Tibial nerve (tissue), 4 donors: Measurements from ENCODE around the gene VAT1L. TPM values are rescaled to one million over a fixed set of nuclear protein-coding genes. Genes with fewer than 3 reads are reported as not detected.

ENCODE experiments used
- DNase-seq, 2 donors: peaks; one replicate each; pipeline ENCODE4 v3.0.0-alpha.2; 2019; ENCODE audit warnings: low spot score in 2 of 2
- H3K27ac ChIP-seq, 4 donors: fragments of 200-600 bp; sonication (generic) in 3 of 4; one replicate each; pipeline ENCODE4 v1.5.1; 2017 to 2019; ENCODE audit warnings: mild to moderate bottlenecking in 1 of 4
- H3K27me3 ChIP-seq, 2 donors: fragments of 200-600 bp; sonication (generic) in 1 of 2; one replicate each; pipeline versions ENCODE4 v1.5.1 to v1.6.0; 2017 to 2019
- H3K36me3 ChIP-seq, 3 donors: fragments of 200-600 bp; sonication (generic); one replicate each; pipeline ENCODE4 v1.5.1; 2018 to 2019
- H3K4me1 ChIP-seq, 4 donors: fragments of 200-600 bp; sonication (generic) in 3 of 4; one replicate each; pipeline ENCODE4 v1.5.1; 2017 to 2019
- H3K4me3 ChIP-seq, 4 donors: fragments of 200-600 bp; sonication (generic) in 3 of 4; one replicate each; pipeline ENCODE4 v1.5.1; 2017 to 2019; ENCODE audit warnings: mild to moderate bottlenecking in 1 of 4, moderate library complexity in 1 of 4
- H3K9me3 ChIP-seq, 4 donors: fragments of 200-600 bp; sonication (generic) in 3 of 4; one replicate each; pipeline ENCODE4 v1.5.1; 2017 to 2019
- CTCF ChIP-seq, 5 experiments: fragments of 200-600 bp in 3 of 5; fragments of 450-650 bp in 2 of 5; sonication (generic) in 3 of 5; IDR thresholded peaks; one replicate each; pipeline ENCODE4 v1.5.1; 2016 to 2019; ENCODE audit warnings: antibody characterized with exemption in 5 of 5, mild to moderate bottlenecking in 3 of 5, moderate library complexity in 2 of 5
- EP300 ChIP-seq, 2 donors: sonication (generic); formaldehyde crosslinking; IDR thresholded peaks; one replicate each; pipeline ENCODE4 v1.6.1; 2017; ENCODE audit warnings: antibody characterized with exemption in 2 of 2, mild to moderate bottlenecking in 1 of 2
- POLR2A ChIP-seq, 2 donors: fragments of 450-650 bp; IDR thresholded peaks; one replicate each; pipeline ENCODE4 v1.6.1; 2017; ENCODE audit warnings: antibody characterized with exemption in 2 of 2, mild to moderate bottlenecking in 2 of 2, moderate library complexity in 2 of 2
- WGBS, 2 donors: methylation state at CpG; one replicate each; pipeline ENCODE4 v1.1.5; 2018; 5-methylcytosine and 5-hydroxymethylcytosine counted together
- total RNA-seq, 4 donors: library from RNA; depleted of rRNA; stranded (reverse); fragments of >200 nt; gene quantifications; one replicate each; pipeline ENCODE4 v1.1.0, GENCODE V29; 2016

VAT1L gene
- total RNA-seq, 4 donors from 2014 or later: 7.2 to 21.6 (median 19.5) TPM

DNA sequence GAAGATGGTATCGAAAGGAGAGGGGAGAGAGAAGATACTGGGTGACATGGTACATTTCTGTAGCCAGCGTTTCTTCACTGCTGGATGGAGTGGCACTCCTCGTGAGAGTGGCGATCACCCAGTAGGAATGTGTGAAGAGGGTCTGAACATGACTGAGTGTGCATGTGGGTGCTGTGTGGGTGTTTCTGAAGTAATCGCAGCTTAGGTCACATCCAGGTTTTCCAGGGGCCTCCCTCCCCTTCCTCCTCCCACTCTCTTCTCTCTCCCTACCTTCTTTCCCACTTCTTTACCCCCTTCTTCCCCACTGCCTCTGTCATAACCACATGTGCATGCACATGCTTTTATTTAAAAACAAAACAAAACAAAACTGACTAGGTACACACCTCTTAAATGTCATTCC, 235.8 kb downstream of the VAT1L start:
- Histone ChIP-seq H3K27me3 (no peaks in the 10 kb centered on the region), H3K36me3 (no peaks in the 10 kb centered on the region), H3K4me1 (no peaks in the 10 kb centered on the region), H3K27ac (no peak overlapping the region), H3K9me3 (no peaks in the 10 kb centered on the region), H3K4me3 (no peak overlapping the region)
- TF ChIP-seq EP300 (IDR thresholded peaks at IDR 0.05) (no peak), CTCF (IDR thresholded peaks at IDR 0.05) (no peak), POLR2A (IDR thresholded peaks at IDR 0.05) (no peak)
- WGBS, 2 donors: 86 to 87% methylated on average over 5 of the region's 5 CpGs
- DNase-seq: no peak

DNA sequence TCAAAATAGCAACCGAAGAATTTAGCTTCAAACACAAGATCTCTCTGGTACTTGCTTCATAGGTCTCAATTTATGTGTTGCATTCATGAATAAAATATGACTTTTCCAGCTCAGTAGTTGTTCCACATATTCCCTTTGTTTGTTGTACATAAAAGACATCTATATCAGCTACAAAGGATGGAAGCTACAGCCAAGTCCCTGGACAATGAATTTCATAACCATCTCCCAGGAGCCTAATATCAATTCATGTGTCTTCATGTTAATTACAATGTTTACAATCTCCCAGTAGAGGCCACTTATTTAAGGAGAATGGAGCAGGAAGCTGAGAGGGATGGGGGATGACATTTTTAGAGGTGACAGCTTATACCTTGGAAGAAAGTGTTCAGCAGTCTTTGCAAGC, 237.3 kb downstream of the VAT1L start:
- Histone ChIP-seq H3K4me3 (no peak overlapping the region), H3K27ac (no peak overlapping the region), H3K4me1 (no peaks in the 10 kb centered on the region), H3K27me3 (no peaks in the 10 kb centered on the region), H3K36me3 (no peaks in the 10 kb centered on the region), H3K9me3 (no peaks in the 10 kb centered on the region)
- TF ChIP-seq CTCF (IDR thresholded peaks at IDR 0.05) (no peak), EP300 (IDR thresholded peaks at IDR 0.05) (no peak), POLR2A (IDR thresholded peaks at IDR 0.05) (no peak)
- 92 to 100% methylated on average over 1 of the region's 1 CpG for WGBS, 2 donors
- DNase-seq: no peak

GRCh38 chr16:78028018-78028417, 239.7 kb downstream of the VAT1L start:
- H3K4me1 ChIP-seq: no peaks in the 10 kb centered on the region
- H3K4me3 ChIP-seq: no peak overlapping the region
- H3K27ac ChIP-seq: no peak overlapping the region
- H3K9me3 ChIP-seq: no peaks in the 10 kb centered on the region
- 34 to 78% methylated on average over 3 of the region's 3 CpGs for WGBS, 2 donors
- no peaks in the 10 kb centered on the region for H3K36me3 ChIP-seq
- DNase-seq: no peak
- no peaks in the 10 kb centered on the region for H3K27me3 ChIP-seq
- TF ChIP-seq POLR2A (IDR thresholded peaks at IDR 0.05): no peak
- TF ChIP-seq EP300 (IDR thresholded peaks at IDR 0.05): no peak

Other genes with a start within 250 kb of the VAT1L start
- gene NUDT7, start 66.0 kb upstream of the VAT1L start, total RNA-seq: 10 to 100 TPM in 2 of 4 donors, 1 to 10 TPM in 2; 4.3 to 22.7 (median 11.6) TPM
- gene CLEC3A, start 234.0 kb downstream of the VAT1L start, total RNA-seq: not detected